ENCODE results near the gene HERPUD2.
A peak's percentile ranks its signal among the peaks of the same experiment; 100 is the strongest.

HERPUD2 gene, protein sequence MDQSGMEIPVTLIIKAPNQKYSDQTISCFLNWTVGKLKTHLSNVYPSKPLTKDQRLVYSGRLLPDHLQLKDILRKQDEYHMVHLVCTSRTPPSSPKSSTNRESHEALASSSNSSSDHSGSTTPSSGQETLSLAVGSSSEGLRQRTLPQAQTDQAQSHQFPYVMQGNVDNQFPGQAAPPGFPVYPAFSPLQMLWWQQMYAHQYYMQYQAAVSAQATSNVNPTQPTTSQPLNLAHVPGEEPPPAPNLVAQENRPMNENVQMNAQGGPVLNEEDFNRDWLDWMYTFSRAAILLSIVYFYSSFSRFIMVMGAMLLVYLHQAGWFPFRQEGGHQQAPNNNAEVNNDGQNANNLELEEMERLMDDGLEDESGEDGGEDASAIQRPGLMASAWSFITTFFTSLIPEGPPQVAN

DNA sequence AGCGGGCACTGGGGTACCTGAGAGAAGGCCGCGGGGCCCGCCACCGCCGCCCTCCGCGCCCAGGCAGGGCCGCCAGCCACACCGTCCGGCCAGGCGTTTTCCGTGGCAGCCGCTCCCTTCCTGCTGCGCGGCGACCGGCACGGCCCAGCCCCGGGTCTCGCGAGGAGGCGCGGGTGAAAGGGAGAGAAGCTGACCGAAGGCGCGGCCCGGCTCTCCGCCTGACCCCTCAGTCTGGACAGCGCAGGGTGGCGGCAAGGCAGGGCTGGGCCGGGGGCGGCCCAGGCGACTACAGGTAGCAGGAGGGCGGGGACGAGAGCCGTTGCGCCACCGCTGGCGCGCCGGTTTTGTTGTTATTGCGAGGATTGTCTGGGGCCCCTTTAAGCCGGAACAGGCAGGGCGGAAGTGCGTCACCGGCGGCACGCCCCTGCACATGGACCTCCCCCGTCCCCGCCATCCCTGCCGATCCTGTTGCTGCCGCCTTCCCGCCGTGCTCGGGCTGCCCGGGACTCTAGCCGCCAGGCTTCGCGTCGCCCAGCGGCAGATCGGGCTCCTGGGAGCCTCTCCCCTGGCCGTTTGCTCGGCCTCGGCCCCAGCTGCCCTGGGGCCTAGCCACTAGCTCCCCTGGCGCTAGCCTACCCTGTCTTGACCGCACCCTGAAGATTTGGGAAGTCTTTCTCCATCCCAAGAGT, at the start of gene HERPUD2:
HERPUD2 (minus strand) TSS at position 352 of the 689 bp plus-strand sequence. CDS start 805 bp downstream, outside the sequence.
- Histone ChIP-seq H3K9me3 (ENCODE audit: control insufficient read depth, insufficient read depth, low read length) (no peaks in the 10 kb centered on the region), H3K4me1 (ENCODE audit: insufficient read depth, low read length) (peaks cover 18% of the 10 kb centered on the region), H3K36me3 (ENCODE audit: insufficient read depth, low read length) (no peaks in the 10 kb centered on the region), H3K9ac (ENCODE audit: low read depth, low read length) (peak within 1 kb of the TSS; percentile 80)

DNA sequence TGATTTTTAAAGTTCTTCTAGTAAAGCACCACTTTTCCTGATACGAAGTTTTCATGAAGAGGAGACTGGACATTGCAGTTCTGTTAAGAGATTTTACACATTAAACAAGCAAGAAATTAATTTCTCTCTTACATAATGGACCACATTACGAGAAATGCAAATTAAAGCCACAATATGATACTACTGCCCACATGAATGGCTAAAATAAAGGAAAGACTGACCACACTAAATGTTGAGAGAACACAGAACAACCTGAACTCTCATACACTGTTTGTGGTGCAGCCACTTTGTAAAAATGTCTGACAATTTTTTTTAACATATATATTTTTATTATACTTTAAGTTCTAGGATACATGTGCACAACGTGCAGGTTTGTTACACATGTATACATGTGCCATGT, 44.0 kb upstream of the HERPUD2 start:
- Histone ChIP-seq H3K9ac (ENCODE audit: low read depth, low read length) (no peak overlapping the region), H3K4me1 (ENCODE audit: insufficient read depth, low read length) (peaks cover 6% of the 10 kb centered on the region), H3K9me3 (ENCODE audit: control insufficient read depth, insufficient read depth, low read length) (no peaks in the 10 kb centered on the region), H3K36me3 (ENCODE audit: insufficient read depth, low read length) (no peaks in the 10 kb centered on the region)

DNA sequence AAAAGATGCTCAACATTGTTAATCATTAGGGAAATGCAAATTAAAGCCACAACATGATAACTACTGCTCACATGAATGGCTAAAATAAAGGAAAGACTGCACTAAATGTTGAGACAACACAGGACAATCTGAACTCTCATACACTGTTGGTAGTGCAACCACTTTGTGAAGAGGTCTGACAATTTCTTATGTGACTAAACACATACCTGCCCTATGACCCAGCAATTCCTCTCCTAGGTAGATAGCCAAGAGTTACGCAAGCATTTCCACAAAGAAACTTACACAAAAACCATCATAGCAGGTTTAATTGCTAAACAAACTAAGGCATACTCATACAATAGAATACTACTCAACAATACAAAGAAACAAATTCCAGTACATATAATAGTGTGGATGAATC, 41.8 kb upstream of the HERPUD2 start:
- peaks cover 6% of the 10 kb centered on the region for H3K4me1 ChIP-seq (ENCODE audit: insufficient read depth, low read length)

DNA sequence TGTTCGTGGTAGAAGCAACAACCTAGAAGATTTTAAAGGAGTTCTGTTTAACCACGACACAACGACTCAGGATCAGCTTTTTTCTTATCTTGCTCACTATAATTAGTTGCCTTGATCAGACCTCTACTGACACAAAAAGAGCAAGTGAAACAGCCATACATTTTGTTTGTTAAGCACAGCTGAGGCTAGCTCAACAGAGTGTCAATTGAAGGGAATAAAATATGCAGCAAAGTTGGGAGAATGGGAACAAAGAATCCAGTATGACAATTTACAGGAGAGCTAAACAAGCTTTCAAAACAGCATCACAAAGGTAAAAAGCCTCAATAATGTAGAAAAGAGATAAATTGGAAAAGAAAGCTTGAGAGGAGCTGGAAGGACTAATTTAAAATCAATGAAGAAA, 40.5 kb upstream of the HERPUD2 start:
- peaks cover 6% of the 10 kb centered on the region for H3K4me1 ChIP-seq (ENCODE audit: insufficient read depth, low read length)
- no peaks in the 10 kb centered on the region for H3K36me3 ChIP-seq (ENCODE audit: insufficient read depth, low read length)
- no peaks in the 10 kb centered on the region for H3K9me3 ChIP-seq (ENCODE audit: control insufficient read depth, insufficient read depth, low read length)
- H3K9ac ChIP-seq (ENCODE audit: low read depth, low read length), result no peak overlapping the region

More for the DNA sequence above, 41.8 kb upstream of the HERPUD2 start:
- H3K36me3 ChIP-seq (ENCODE audit: insufficient read depth, low read length), result no peaks in the 10 kb centered on the region
- no peak overlapping the region for H3K9ac ChIP-seq (ENCODE audit: low read depth, low read length)
- no peaks in the 10 kb centered on the region for H3K9me3 ChIP-seq (ENCODE audit: control insufficient read depth, insufficient read depth, low read length)

DNA sequence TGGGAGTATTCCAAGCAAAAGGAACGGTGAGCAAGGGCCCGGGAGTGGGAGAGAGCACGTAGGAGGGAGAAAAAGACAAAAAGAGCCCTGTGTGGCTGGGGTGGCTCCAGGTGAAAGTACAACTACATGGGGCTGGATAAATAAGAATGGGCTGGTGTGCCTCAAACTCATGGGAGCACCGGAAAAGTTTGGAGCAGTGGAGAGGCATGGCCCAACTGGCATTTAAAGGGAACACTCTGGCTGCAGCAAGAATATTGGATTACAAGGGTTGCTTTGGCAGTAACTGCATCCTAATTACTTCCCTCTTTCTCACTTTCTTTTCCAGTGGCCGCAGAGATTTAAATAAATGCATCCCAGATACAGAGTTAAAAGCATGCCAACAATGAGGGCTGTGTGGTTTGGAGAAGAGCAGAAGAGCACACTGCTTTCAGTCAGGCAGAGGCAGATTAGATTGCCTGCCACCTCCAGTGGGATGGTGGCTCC, 39.1 kb upstream of the HERPUD2 start:
- Histone ChIP-seq H3K36me3 (ENCODE audit: insufficient read depth, low read length) (no peaks in the 10 kb centered on the region), H3K9ac (ENCODE audit: low read depth, low read length) (no peak overlapping the region), H3K9me3 (ENCODE audit: control insufficient read depth, insufficient read depth, low read length) (no peaks in the 10 kb centered on the region), H3K4me1 (ENCODE audit: insufficient read depth, low read length) (peaks cover 6% of the 10 kb centered on the region)

DNA sequence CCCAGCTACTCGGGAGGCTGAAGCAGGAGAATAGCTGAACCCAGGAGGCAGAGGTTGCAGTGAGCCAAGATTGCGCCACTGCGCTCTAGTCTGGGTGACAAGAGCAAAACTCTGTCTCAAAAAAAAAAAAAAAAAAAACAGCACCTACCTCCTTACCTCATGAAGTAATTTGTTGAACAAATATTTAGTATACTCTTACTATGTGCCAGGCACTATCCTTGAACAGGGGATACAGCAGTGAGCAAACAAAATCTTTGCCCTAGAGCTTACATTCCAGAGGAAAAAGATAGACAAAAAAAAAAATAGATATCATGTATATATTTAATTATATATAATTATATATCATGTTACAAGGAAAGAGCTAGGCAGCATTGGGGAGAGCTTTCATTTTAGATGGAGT, 36.4 kb upstream of the HERPUD2 start:
- H3K4me1 ChIP-seq (ENCODE audit: insufficient read depth, low read length), result peaks cover 6% of the 10 kb centered on the region
- H3K9me3 ChIP-seq (ENCODE audit: control insufficient read depth, insufficient read depth, low read length), result no peaks in the 10 kb centered on the region
- no peaks in the 10 kb centered on the region for H3K36me3 ChIP-seq (ENCODE audit: insufficient read depth, low read length)
- H3K9ac ChIP-seq (ENCODE audit: low read depth, low read length), result no peak overlapping the region

DNA sequence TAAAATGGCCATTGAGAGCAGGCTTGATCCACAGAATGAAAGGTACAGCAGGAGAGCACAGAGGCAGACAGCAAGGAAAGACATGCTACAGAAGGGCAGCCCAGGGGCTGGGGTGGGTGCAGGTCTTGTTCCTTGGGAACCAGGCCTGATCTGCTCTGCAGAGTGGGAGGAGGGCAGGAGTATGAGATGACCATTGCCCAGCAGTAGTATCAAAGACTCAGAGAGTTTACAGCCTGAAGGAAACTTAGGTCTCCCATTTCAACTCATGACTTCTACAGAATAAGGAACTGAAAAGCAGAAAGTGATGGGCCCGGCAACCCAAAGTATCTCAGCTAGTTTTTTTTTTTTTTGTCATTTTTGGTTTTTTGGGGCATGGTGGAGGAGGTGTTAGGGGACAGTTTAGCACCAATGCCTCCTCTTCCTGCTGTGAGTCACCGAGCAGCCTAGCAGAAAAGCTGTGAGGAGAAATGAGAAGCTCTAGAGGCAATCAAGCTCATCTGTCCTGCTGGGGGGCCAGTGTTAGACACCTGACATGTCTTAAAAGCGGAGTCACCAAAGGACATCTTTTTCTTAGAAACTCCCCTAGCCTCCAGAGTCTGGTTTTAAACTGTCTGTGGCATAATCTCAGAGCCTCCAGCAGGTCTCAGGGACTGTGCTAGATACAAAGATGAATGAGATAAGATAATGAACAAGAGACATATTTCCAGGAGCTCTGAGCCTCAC, 34.3 kb upstream of the HERPUD2 start:
- Histone ChIP-seq H3K4me1 (ENCODE audit: insufficient read depth, low read length) (peaks cover 4% of the 10 kb centered on the region), H3K9ac (ENCODE audit: low read depth, low read length) (no peak overlapping the region), H3K36me3 (ENCODE audit: insufficient read depth, low read length) (no peaks in the 10 kb centered on the region), H3K9me3 (ENCODE audit: control insufficient read depth, insufficient read depth, low read length) (no peaks in the 10 kb centered on the region)

DNA sequence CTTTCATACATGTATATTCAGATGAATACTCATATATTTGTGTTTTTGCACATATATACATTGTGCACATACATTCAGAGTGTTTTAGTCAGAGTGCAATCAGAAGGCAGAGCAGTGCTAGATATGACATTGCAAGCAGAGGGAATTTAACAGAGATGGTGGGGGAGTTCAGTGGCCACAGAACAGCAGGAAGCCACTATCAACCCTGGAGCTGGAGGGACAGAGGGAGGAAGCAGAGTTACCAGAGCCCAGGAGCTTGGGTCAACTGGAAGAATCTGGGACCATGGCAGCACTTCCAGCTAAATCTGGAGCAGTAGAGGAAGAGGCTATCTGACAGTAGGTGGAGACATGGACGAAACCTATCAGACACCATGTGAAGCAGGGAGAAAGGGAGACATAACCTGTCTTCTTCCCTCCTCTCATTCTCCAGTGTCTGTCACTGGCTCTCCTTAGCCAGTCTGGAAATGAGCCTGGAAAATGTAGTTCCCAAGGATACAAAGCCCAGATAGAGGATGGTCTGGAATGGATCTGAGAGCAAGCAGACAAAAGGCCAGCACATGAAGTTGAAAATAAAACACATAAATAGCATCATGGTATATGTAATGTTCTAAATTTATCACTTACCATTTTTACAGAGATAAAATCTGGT, 33.6 kb upstream of the HERPUD2 start:
- Histone ChIP-seq H3K9me3 (ENCODE audit: control insufficient read depth, insufficient read depth, low read length) (no peaks in the 10 kb centered on the region), H3K9ac (ENCODE audit: low read depth, low read length) (no peak overlapping the region), H3K36me3 (ENCODE audit: insufficient read depth, low read length) (no peaks in the 10 kb centered on the region), H3K4me1 (ENCODE audit: insufficient read depth, low read length) (no peaks in the 10 kb centered on the region; the same call in 1 of the 2 replicates)

DNA sequence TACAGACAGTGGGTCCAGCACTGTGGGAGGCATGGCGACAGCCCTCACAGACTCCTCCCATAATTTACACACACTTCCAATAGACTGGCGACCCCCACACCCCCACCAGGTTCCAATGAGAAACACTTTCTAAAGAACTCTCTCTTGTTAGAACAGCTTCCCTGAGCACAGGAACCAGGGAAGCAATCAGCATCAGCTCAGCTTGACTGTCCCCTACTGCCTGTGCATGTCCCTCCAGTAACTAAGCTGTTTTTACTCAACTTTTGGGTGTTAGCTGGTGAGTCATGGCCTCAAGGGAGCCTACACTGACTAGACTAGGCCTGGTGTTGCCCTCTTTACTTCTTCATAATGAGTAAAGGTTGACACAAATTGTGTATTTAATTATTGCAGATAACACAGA, 32.6 kb upstream of the HERPUD2 start:
- H3K9me3 ChIP-seq (ENCODE audit: control insufficient read depth, insufficient read depth, low read length), result no peaks in the 10 kb centered on the region

DNA sequence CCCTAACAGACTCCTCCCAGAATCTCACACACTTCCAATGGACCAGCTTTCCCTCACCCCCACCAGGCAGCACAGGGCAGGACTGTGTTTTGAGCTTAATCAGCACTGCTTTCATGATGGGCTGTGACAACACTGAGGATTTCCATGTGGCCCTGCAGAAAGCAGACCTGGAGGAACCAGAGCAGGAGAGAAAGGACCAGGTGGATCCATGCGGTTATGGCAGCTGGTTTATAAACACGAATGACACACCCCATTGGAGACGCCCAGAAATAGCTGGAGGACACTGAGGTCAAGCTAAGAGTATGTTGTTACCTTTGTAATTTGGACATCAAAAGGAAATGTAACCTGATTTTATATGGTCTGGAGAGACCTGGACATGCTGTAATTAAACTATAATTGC, 31.7 kb upstream of the HERPUD2 start:
- Histone ChIP-seq H3K9ac (ENCODE audit: low read depth, low read length) (no peak overlapping the region), H3K4me1 (ENCODE audit: insufficient read depth, low read length) (no peaks in the 10 kb centered on the region; the same call in 1 of the 2 replicates), H3K36me3 (ENCODE audit: insufficient read depth, low read length) (no peaks in the 10 kb centered on the region), H3K9me3 (ENCODE audit: control insufficient read depth, insufficient read depth, low read length) (no peaks in the 10 kb centered on the region)

More for the DNA sequence above, 32.6 kb upstream of the HERPUD2 start:
- no peaks in the 10 kb centered on the region; the same call in 1 of the 2 replicates for H3K4me1 ChIP-seq (ENCODE audit: insufficient read depth, low read length)
- H3K36me3 ChIP-seq (ENCODE audit: insufficient read depth, low read length), result no peaks in the 10 kb centered on the region
- no peak overlapping the region for H3K9ac ChIP-seq (ENCODE audit: low read depth, low read length)

DNA sequence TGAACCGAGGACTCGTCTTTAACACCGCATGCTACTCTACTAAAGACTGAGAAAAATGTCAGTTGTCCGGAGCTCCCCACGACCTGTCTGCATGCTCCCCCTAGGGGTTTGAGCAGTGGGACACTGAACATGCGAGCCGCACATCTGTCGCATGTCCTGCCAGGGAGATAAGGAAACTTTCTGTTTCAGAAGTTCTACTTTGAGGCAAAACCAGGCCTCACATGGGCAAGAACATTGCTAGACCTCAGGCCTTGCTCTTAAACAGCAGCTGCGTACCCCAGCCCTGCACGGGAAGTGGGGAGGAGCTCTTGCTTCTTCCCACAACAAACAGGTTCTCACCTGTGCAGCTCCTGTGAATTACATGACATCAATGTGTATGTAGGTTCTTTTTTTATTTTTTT, 30.3 kb upstream of the HERPUD2 start:
- H3K9ac ChIP-seq (ENCODE audit: low read depth, low read length), result no peak overlapping the region
- no peaks in the 10 kb centered on the region; the same call in 1 of the 2 replicates for H3K4me1 ChIP-seq (ENCODE audit: insufficient read depth, low read length)
- H3K9me3 ChIP-seq (ENCODE audit: control insufficient read depth, insufficient read depth, low read length), result no peaks in the 10 kb centered on the region
- no peaks in the 10 kb centered on the region for H3K36me3 ChIP-seq (ENCODE audit: insufficient read depth, low read length)

DNA sequence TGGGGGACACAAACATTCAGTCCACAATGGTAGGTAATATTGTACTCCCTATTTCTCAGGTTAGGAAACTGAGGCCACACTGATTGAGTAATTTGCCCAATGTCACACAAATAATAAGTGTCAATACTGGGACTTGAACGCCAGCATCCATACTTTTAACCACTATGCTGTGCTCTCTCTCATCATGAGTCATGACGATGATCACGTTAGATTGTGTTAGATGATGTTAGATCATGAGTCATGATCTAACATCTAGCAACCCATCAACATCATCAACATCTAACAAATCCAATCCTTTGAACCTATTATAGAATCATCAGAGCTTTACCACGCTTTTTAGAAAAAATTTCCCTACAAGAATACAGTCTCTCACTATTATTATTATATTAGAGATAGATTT, 28.1 kb upstream of the HERPUD2 start:
- no peaks in the 10 kb centered on the region for H3K36me3 ChIP-seq (ENCODE audit: insufficient read depth, low read length)
- H3K9me3 ChIP-seq (ENCODE audit: control insufficient read depth, insufficient read depth, low read length), result no peaks in the 10 kb centered on the region
- H3K4me1 ChIP-seq (ENCODE audit: insufficient read depth, low read length), result no peaks in the 10 kb centered on the region; the same call in 1 of the 2 replicates
- no peak overlapping the region for H3K9ac ChIP-seq (ENCODE audit: low read depth, low read length)

DNA sequence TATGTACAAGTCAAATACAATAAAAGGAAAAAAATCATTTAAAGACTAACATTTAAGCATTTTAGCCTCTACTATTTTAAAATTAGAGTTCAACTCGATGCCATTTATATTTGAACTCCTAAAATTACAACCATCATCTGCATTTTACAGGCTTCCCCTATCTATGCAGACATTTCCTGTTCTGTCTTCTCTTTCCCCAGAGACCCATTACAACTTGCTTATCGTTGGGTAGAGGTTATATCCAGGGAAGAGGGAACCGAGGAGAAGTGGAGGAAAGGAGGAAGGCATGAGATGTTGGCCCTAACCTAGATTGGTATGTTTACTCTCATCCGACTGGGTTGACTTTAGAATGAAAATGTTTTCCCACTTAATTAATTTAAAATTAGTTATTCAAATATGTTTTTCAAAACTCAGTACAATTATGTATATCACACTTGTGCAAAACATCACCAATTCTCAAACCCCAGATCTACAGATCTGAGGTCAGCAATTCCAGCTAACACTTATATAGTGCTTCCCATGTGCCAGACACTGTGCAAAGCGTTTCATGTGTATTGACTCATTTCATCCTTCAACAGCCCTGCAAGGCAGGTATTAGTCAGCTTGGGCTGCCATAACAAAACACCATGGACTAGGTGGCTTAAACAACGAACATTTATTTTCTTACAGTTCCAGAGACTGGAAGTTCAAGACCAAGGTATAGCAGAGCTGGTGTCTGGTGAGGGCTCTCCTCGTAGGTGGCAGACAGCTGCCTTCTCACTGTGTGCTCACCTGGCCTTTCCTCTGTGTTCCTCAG, 27.3 kb upstream of the HERPUD2 start:
- no peaks in the 10 kb centered on the region for H3K4me1 ChIP-seq (ENCODE audit: insufficient read depth, low read length)
- H3K9ac ChIP-seq (ENCODE audit: low read depth, low read length), result no peak overlapping the region
- H3K36me3 ChIP-seq (ENCODE audit: insufficient read depth, low read length), result no peaks in the 10 kb centered on the region
- no peaks in the 10 kb centered on the region for H3K9me3 ChIP-seq (ENCODE audit: control insufficient read depth, insufficient read depth, low read length)

Measured in ES-I3 (cell line).